Measurements from ENCODE around the gene PLCXD1.
"Not testable (repeated sequence)": the region's sequence is repeated elsewhere in the genome, so short reads cannot be mapped to it uniquely, and the experiment has no call there.

DNA sequence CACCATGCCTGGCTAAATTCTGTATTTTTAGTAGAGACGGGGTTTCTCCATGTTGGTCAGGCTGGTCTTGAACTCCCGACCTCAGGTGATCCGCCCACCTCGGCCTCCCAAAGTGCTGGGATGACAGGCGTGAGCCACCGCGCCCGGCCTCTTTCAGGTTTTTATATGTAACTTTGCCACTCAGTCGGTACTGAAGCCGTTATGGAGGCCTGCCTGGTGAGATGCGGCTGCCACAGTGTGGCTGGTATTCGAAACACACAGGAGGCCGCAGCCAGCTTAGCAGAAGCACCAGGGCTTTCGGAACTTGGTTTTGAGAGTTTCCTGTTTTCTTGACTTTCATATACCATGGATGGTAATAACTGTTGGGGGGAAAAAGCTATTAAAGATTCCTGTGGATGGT is 43.5 kb downstream of the PLCXD1 start:
- not testable (repeated sequence) for TF ChIP-seq SIN3A (IDR thresholded peaks at IDR 0.05; ENCODE audit: borderline replicate concordance in 2 of 2, control insufficient read depth in 1 of 2, low read depth in 2 of 2, low read length in 2 of 2); SPI1 (IDR thresholded peaks at IDR 0.05; ENCODE audit: borderline replicate concordance, low read depth, low read length); ZBTB7A (IDR thresholded peaks at IDR 0.05; ENCODE audit: borderline replicate concordance, control insufficient read depth, low read depth, low read length); EP300 (IDR thresholded peaks at IDR 0.05; ENCODE audit: low read length)
- TF ChIP-seq, protein P1, sequence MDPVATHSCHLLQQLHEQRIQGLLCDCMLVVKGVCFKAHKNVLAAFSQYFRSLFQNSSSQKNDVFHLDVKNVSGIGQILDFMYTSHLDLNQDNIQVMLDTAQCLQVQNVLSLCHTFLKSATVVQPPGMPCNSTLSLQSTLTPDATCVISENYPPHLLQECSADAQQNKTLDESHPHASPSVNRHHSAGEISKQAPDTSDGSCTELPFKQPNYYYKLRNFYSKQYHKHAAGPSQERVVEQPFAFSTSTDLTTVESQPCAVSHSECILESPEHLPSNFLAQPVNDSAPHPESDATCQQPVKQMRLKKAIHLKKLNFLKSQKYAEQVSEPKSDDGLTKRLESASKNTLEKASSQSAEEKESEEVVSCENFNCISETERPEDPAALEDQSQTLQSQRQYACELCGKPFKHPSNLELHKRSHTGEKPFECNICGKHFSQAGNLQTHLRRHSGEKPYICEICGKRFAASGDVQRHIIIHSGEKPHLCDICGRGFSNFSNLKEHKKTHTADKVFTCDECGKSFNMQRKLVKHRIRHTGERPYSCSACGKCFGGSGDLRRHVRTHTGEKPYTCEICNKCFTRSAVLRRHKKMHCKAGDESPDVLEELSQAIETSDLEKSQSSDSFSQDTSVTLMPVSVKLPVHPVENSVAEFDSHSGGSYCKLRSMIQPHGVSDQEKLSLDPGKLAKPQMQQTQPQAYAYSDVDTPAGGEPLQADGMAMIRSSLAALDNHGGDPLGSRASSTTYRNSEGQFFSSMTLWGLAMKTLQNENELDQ (CRISPR knock-in tag; IDR thresholded peaks at IDR 0.05; ENCODE audit: borderline replicate concordance): not testable (repeated sequence)
- TF ChIP-seq, protein P2, sequence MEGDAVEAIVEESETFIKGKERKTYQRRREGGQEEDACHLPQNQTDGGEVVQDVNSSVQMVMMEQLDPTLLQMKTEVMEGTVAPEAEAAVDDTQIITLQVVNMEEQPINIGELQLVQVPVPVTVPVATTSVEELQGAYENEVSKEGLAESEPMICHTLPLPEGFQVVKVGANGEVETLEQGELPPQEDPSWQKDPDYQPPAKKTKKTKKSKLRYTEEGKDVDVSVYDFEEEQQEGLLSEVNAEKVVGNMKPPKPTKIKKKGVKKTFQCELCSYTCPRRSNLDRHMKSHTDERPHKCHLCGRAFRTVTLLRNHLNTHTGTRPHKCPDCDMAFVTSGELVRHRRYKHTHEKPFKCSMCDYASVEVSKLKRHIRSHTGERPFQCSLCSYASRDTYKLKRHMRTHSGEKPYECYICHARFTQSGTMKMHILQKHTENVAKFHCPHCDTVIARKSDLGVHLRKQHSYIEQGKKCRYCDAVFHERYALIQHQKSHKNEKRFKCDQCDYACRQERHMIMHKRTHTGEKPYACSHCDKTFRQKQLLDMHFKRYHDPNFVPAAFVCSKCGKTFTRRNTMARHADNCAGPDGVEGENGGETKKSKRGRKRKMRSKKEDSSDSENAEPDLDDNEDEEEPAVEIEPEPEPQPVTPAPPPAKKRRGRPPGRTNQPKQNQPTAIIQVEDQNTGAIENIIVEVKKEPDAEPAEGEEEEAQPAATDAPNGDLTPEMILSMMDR (IDR thresholded peaks at IDR 0.05 in 2 of 3, conservative IDR thresholded peaks at IDR 0.05 in 1 of 3; ENCODE audit: insufficient read depth in 2 of 3, low read depth in 1 of 3, low read length in 3 of 3): not testable (repeated sequence)
